CD14-positive monocyte (primary cell): ENCODE data around the gene ISLR. TPM values are rescaled to one million over a fixed set of nuclear protein-coding genes. Genes with fewer than 3 reads are reported as not detected.

Experiments
- DNase-seq, 3 donors: peaks; one replicate each; pipeline ENCODE4 v3.0.0-alpha.2; 2011 to 2022
- H2AFZ ChIP-seq: 2 replicates; pipeline ENCODE4 v1.6.0; 2012; ENCODE audit warnings: mild to moderate bottlenecking, low read depth, low read length, inconsistent platforms; ENCODE audit not compliant: insufficient read depth, poor library complexity, severe bottlenecking
- H3K27ac ChIP-seq, 2 donors: 1 replicate in 1 of 2; 2 replicates in 1 of 2; pipeline ENCODE4 v1.5.1; 2012 to 2013; ENCODE audit warnings: low read length in 2 of 2, control low read depth in 1 of 2, inconsistent platforms in 1 of 2, low read depth in 1 of 2, mild to moderate bottlenecking in 1 of 2
- H3K27me3 ChIP-seq, 2 donors: one replicate each; pipeline versions ENCODE4 v1.6.0 to v1.6.1; 2011 to 2013; ENCODE audit warnings: low read length in 2 of 2; ENCODE audit not compliant: control insufficient read depth in 2 of 2, insufficient read depth in 2 of 2
- H3K36me3 ChIP-seq, 2 donors: replicated peaks in 1 of 2; 1 replicate in 1 of 2; 2 replicates in 1 of 2; pipeline versions ENCODE4 v1.5.1 to v1.6.1; 2012 to 2013; ENCODE audit warnings: low read length in 2 of 2, control low read depth in 1 of 2, inconsistent platforms in 1 of 2, mild to moderate bottlenecking in 1 of 2; ENCODE audit not compliant: insufficient read depth in 2 of 2, control insufficient read depth in 1 of 2
- H3K4me1 ChIP-seq, 2 donors: 1 replicate in 1 of 2; 2 replicates in 1 of 2; pipeline versions ENCODE4 v1.5.1 to v1.6.1; 2012 to 2013; ENCODE audit warnings: low read length in 2 of 2, control low read depth in 1 of 2, inconsistent platforms in 1 of 2, mild to moderate bottlenecking in 1 of 2, moderate library complexity in 1 of 2; ENCODE audit not compliant: insufficient read depth in 2 of 2, control insufficient read depth in 1 of 2
- H3K4me2 ChIP-seq: replicated peaks from 2 replicates; pipeline ENCODE3; 2012; ENCODE audit warnings: low read length, moderate library complexity, mild to moderate bottlenecking; ENCODE audit not compliant: poor library complexity, severe bottlenecking; ENCODE audit errors: extremely low read depth
- H3K4me3 ChIP-seq, 3 experiments: fragments of 200-600 bp in 1 of 3; sonication (generic) in 1 of 3; replicated peaks in 1 of 3; 1 replicate in 2 of 3; 2 replicates in 1 of 3; pipeline ENCODE4 v1.5.1; 2011 to 2013; ENCODE audit warnings: low read length in 3 of 3, mild to moderate bottlenecking in 3 of 3, control low read depth in 2 of 3, low read depth in 2 of 3, inconsistent platforms in 1 of 3, moderate library complexity in 1 of 3
- H3K79me2 ChIP-seq: 2 replicates; pipeline ENCODE4 v1.6.0; 2012; ENCODE audit warnings: mild to moderate bottlenecking, control low read depth, inconsistent platforms, low read length, moderate library complexity; ENCODE audit not compliant: insufficient read depth
- H3K9ac ChIP-seq: 2 replicates; pipeline ENCODE4 v1.6.0; 2017; ENCODE audit warnings: low read length, mild to moderate bottlenecking; ENCODE audit not compliant: insufficient read depth, poor library complexity, severe bottlenecking
- H3K9me3 ChIP-seq, 2 donors: replicated peaks in 1 of 2; 1 replicate in 1 of 2; 2 replicates in 1 of 2; pipeline versions ENCODE4 v1.5.1 to v1.6.1; 2012 to 2013; ENCODE audit warnings: low read length in 2 of 2, control low read depth in 1 of 2; ENCODE audit not compliant: control insufficient read depth in 1 of 2, insufficient read depth in 1 of 2
- H4K20me1 ChIP-seq: 2 replicates; pipeline ENCODE4 v1.6.0; 2012; ENCODE audit warnings: mild to moderate bottlenecking, low read length, control low read depth, moderate library complexity; ENCODE audit not compliant: insufficient read depth
- H3K27ac Mint-ChIP-seq, 7 donors: one replicate each; pipeline ENCODE4 v1.8.0; 2020; ENCODE audit warnings: mild to moderate bottlenecking in 7 of 7, mixed read lengths in 7 of 7, moderate library complexity in 6 of 7, inconsistent platforms in 2 of 7
- H3K27me3 Mint-ChIP-seq, 3 donors: one replicate each; pipeline ENCODE4 v1.8.0; 2021 to 2022; ENCODE audit warnings: low read depth in 3 of 3, mild to moderate bottlenecking in 3 of 3, mixed read lengths in 3 of 3, moderate library complexity in 3 of 3, inconsistent platforms in 1 of 3
- H3K36me3 Mint-ChIP-seq, 2 donors: one replicate each; pipeline ENCODE4 v1.8.0; 2020; ENCODE audit warnings: mixed read lengths in 2 of 2, inconsistent platforms in 1 of 2, mild to moderate bottlenecking in 1 of 2
- H3K4me1 Mint-ChIP-seq: one replicate; pipeline ENCODE4 v1.8.0; 2020; ENCODE audit warnings: mild to moderate bottlenecking, mixed read lengths
- H3K4me3 Mint-ChIP-seq, 2 donors: one replicate each; pipeline ENCODE4 v1.8.0; 2020; ENCODE audit warnings: mild to moderate bottlenecking in 2 of 2, mixed read lengths in 2 of 2, moderate library complexity in 1 of 2
- H3K9me3 Mint-ChIP-seq, 7 donors: one replicate each; pipeline ENCODE4 v1.8.0; 2020 to 2022; ENCODE audit warnings: mixed read lengths in 7 of 7, mild to moderate bottlenecking in 6 of 7, moderate library complexity in 6 of 7, inconsistent platforms in 2 of 7
- whole genome bisulfite sequencing: methylation state at CpG from one replicate; pipeline ENCODE4 v1.1.5; 2013; ENCODE audit warnings: missing lambda C conversion rate; ENCODE audit not compliant: insufficient coverage; 5-methylcytosine and 5-hydroxymethylcytosine counted together
- intact Hi-C, 2 donors: fragments of 100-400 bp; cut with micrococcal nuclease; formaldehyde crosslinking; loops; one replicate each; pipeline versions ENCODE4 v1.15.0 to v1.15.1; 2023
- polyA plus RNA-seq, 3 donors: library from polyadenylated mRNA; depleted of rRNA in 1 of 3; unstranded in 2 of 3; stranded (reverse) in 1 of 3; fragments of 300-500 nt in 2 of 3; fragments of >200 nt in 1 of 3; fragmentation: Illumina TruSeq in 2 of 3; gene quantifications; 1 replicate in 2 of 3; 2 replicates in 1 of 3; pipeline ENCODE4 v1.2.3, GENCODE V29; 2012 to 2021
- TF ChIP-seq, protein P1 (sequence below): fragments of 200-600 bp; IDR thresholded peaks from one replicate; pipeline ENCODE4 v1.8.0; 2022; ENCODE audit warnings: antibody characterized with exemption, mild to moderate bottlenecking

The ISLR gene
- polyA plus RNA-seq, 3 donors: not detected

GRCh38 chr15:74130849-74131627, 42.5 kb upstream of the ISLR start:
- Mint-ChIP-seq H3K27ac (no peak overlapping the region), H3K4me3 (peak overlapping the region in 1 of 2 donors; percentile 87), H3K36me3 (no peaks in the 10 kb centered on the region), H3K9me3 (peaks cover 0 to 30% (median 7%) of the 10 kb centered on the region in 7 donors), H3K4me1 (peaks cover 23% of the 10 kb centered on the region), H3K27me3 (peaks cover 91 to 98% (median 97%) of the 10 kb centered on the region in 3 donors)
- TF ChIP-seq, protein P1, sequence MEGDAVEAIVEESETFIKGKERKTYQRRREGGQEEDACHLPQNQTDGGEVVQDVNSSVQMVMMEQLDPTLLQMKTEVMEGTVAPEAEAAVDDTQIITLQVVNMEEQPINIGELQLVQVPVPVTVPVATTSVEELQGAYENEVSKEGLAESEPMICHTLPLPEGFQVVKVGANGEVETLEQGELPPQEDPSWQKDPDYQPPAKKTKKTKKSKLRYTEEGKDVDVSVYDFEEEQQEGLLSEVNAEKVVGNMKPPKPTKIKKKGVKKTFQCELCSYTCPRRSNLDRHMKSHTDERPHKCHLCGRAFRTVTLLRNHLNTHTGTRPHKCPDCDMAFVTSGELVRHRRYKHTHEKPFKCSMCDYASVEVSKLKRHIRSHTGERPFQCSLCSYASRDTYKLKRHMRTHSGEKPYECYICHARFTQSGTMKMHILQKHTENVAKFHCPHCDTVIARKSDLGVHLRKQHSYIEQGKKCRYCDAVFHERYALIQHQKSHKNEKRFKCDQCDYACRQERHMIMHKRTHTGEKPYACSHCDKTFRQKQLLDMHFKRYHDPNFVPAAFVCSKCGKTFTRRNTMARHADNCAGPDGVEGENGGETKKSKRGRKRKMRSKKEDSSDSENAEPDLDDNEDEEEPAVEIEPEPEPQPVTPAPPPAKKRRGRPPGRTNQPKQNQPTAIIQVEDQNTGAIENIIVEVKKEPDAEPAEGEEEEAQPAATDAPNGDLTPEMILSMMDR: no peak
- Histone ChIP-seq H3K9ac (no peak overlapping the region), H3K27ac (no peak overlapping the region), H3K4me2 (no peak overlapping the region), H3K36me3 (no peaks in the 10 kb centered on the region), H3K4me3 (no peak overlapping the region), H3K79me2 (no peaks in the 10 kb centered on the region), H4K20me1 (no peaks in the 10 kb centered on the region), H3K4me1 (peaks cover 10 to 12% of the 10 kb centered on the region in 2 donors), H3K9me3 (peaks cover 0 to 26% of the 10 kb centered on the region in 2 donors), H3K27me3 (peaks cover 42 to 92% of the 10 kb centered on the region in 2 donors), H2AFZ (no peak overlapping the region)
- intact Hi-C loops: no loop called here
- DNase-seq: no peak
- WGBS: 11% methylated on average over 23 of the region's 28 CpGs

GRCh38 chr15:74131628-74132413, 41.7 kb upstream of the ISLR start:
- TF ChIP-seq, protein P1: no peak
- peaks cover 46 to 98% of the 10 kb centered on the region in 2 donors for H3K27me3 ChIP-seq
- no peak overlapping the region for H3K4me2 ChIP-seq
- H3K4me1 ChIP-seq: peaks cover 13 to 15% of the 10 kb centered on the region in 2 donors
- H3K79me2 ChIP-seq: no peaks in the 10 kb centered on the region
- no peak overlapping the region for H2AFZ ChIP-seq
- no peak for DNase-seq
- WGBS: 11% methylated on average over 16 of the region's 20 CpGs
- Mint-ChIP-seq H3K36me3 (peaks cover 3% of the 10 kb centered on the region in 2 donors), H3K27ac (no peak overlapping the region), H3K4me1 (peaks cover 28% of the 10 kb centered on the region), H3K27me3 (peaks cover 94 to 99% (median 96%) of the 10 kb centered on the region in 3 donors), H3K4me3 (peak overlapping the region in 1 of 2 donors; percentile 87), H3K9me3 (peaks cover 0 to 32% (median 10%) of the 10 kb centered on the region in 7 donors)
- no peak overlapping the region for H3K27ac ChIP-seq
- H3K9ac ChIP-seq: no peak overlapping the region
- H3K36me3 ChIP-seq: no peaks in the 10 kb centered on the region
- H4K20me1 ChIP-seq: no peaks in the 10 kb centered on the region
- intact Hi-C loops: no loop called here
- peaks cover 0 to 27% of the 10 kb centered on the region in 2 donors for H3K9me3 ChIP-seq
- H3K4me3 ChIP-seq: no peak overlapping the region
